Caco-2 (cell line): ENCODE measurements around the gene PLD4. TPM values are rescaled to one million over a fixed set of nuclear protein-coding genes. Genes with fewer than 3 reads are reported as not detected.
A peak's percentile ranks its signal among the peaks of the same experiment; 100 is the strongest.
"Not testable (repeated sequence)": the region's sequence is repeated elsewhere in the genome, so short reads cannot be mapped to it uniquely, and the experiment has no call there.

Experiments
- BruUV-seq: library from RNA; stranded (reverse); fragments of 400-500 nt; replicated peaks from 2 replicates; lab custom pipeline; 2021; lab: Mats Ljungman, UMichigan
- CTCF ChIA-PET: fragments of 300-600 bp; sonication (Branson Sonifier 250); formaldehyde crosslinking; loops from one replicate; lab custom pipeline; 2022; ENCODE audit warnings: antibody characterized with exemption; lab: Charles Lee
- POLR2A ChIA-PET: fragments of 300-600 bp; sonication (Branson Sonifier 250); formaldehyde crosslinking; loops from one replicate; lab custom pipeline; 2022; ENCODE audit warnings: antibody characterized with exemption; lab: Charles Lee
- DNase-seq, 2 experiments: peaks; one replicate each; pipeline versions ENCODE4 v3.0.0 to v3.0.0-alpha.2; 2020 to 2022
- H3K27me3 ChIP-seq: replicated peaks from 2 replicates; pipeline ENCODE4 v1.6.0; 2011; ENCODE audit warnings: low read length; ENCODE audit not compliant: control insufficient read depth, insufficient read depth
- H3K36me3 ChIP-seq: 2 replicates; pipeline ENCODE4 v1.5.1; 2011; ENCODE audit warnings: low read length; ENCODE audit not compliant: control insufficient read depth, insufficient read depth
- H3K4me1 ChIP-seq: fragments of 250-450 bp; sonication (Bioruptor Pico); 2 replicates; pipeline ENCODE4 v1.5.1; 2020; ENCODE audit warnings: mild to moderate bottlenecking
- H3K4me3 ChIP-seq: 2 replicates; pipeline ENCODE4 v1.5.1; 2011; ENCODE audit warnings: low read depth, mild to moderate bottlenecking, control low read depth, low read length
- H3K9me3 ChIP-seq: fragments of 250-450 bp; sonication (Bioruptor Pico); 2 replicates; pipeline ENCODE4 v1.5.1; 2020; ENCODE audit warnings: mild to moderate bottlenecking, moderate library complexity
- H3K27ac Mint-ChIP-seq: one replicate; pipeline ENCODE4 v1.8.0; 2022; ENCODE audit warnings: mixed read lengths; ENCODE audit not compliant: unreplicated experiment
- H3K27me3 Mint-ChIP-seq: one replicate; pipeline ENCODE4 v1.8.0; 2022; ENCODE audit warnings: mixed read lengths; ENCODE audit not compliant: insufficient read depth, unreplicated experiment
- H3K36me3 Mint-ChIP-seq: one replicate; pipeline ENCODE4 v1.8.0; 2022; ENCODE audit warnings: mild to moderate bottlenecking, mixed read lengths; ENCODE audit not compliant: insufficient read depth, unreplicated experiment
- H3K4me1 Mint-ChIP-seq: one replicate; pipeline ENCODE4 v1.8.0; 2022; ENCODE audit warnings: low read depth, mixed read lengths; ENCODE audit not compliant: unreplicated experiment
- H3K4me3 Mint-ChIP-seq: one replicate; pipeline ENCODE4 v1.8.0; 2022; ENCODE audit warnings: mild to moderate bottlenecking, moderate library complexity, mixed read lengths; ENCODE audit not compliant: unreplicated experiment
- H3K9me3 Mint-ChIP-seq: one replicate; pipeline ENCODE4 v1.8.0; 2022; ENCODE audit warnings: mixed read lengths; ENCODE audit not compliant: unreplicated experiment
- intact Hi-C: fragments of 100-400 bp; cut with micrococcal nuclease; formaldehyde crosslinking; loops from one replicate; pipeline ENCODE4 v1.10.0; 2022; ENCODE audit not compliant: unreplicated experiment
- total RNA-seq: library from RNA; stranded (reverse); gene quantifications from 2 replicates; pipeline ENCODE4 v1.2.3, GENCODE V29; 2022
- TF ChIP-seq, protein P1 (sequence below), 2 experiments: fragments of 200-600 bp in 1 of 2; IDR thresholded peaks; 1 replicate in 1 of 2; 2 replicates in 1 of 2; pipeline versions ENCODE4 v1.5.1 to v1.8.0; 2011 to 2022; ENCODE audit warnings: antibody characterized with exemption in 1 of 2, control low read depth in 1 of 2, inconsistent platforms in 1 of 2, low read depth in 1 of 2, low read length in 1 of 2, mild to moderate bottlenecking in 1 of 2, moderate library complexity in 1 of 2; ENCODE audit not compliant: insufficient read depth in 1 of 2, severe bottlenecking in 1 of 2, unreplicated experiment in 1 of 2

PLD4 gene
- total RNA-seq, 1 experiment from 2014 or later, result not detected

DNA sequence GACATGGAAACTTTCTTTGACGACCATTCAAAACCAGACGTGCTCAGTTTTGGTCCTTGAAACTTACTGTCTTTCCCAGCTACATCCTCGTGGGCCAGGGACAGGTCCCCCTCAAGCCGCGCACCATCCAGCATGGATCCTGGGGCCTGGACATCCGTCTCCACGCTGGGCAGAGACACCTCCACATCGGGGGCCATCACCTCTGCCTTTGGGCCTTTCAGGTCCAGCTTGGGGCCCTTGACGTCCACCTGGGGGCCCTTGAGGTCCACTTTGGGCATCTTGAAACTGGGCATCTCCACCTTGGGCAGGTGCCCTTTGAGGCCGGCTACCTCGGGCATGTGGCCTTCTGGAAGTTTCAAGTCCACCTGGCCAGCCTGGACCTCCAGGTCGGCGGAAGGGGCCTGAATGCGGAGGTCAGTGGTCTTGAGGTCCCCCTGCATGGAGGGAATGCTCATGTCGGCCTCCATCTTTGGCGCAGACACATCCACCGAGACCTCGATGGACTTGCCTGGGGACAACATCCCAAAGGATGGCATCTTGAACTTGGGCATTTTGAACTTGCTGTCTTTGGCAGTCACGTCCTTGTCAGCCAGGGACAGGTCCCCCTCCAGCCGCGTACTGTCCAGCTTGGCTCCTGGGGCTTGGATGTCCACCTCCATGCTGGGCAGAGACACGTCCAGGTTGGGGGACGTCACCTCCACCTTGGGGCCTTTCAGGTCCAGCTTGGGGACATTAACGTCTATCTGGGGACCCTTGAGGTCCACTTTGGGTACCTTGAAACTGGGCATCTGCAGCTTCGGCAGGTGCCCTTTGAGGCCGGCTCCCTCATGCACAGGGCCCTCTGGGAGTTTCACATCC is 17.1 kb downstream of the PLD4 start:
- TF ChIP-seq, protein P1, sequence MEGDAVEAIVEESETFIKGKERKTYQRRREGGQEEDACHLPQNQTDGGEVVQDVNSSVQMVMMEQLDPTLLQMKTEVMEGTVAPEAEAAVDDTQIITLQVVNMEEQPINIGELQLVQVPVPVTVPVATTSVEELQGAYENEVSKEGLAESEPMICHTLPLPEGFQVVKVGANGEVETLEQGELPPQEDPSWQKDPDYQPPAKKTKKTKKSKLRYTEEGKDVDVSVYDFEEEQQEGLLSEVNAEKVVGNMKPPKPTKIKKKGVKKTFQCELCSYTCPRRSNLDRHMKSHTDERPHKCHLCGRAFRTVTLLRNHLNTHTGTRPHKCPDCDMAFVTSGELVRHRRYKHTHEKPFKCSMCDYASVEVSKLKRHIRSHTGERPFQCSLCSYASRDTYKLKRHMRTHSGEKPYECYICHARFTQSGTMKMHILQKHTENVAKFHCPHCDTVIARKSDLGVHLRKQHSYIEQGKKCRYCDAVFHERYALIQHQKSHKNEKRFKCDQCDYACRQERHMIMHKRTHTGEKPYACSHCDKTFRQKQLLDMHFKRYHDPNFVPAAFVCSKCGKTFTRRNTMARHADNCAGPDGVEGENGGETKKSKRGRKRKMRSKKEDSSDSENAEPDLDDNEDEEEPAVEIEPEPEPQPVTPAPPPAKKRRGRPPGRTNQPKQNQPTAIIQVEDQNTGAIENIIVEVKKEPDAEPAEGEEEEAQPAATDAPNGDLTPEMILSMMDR (IDR thresholded peaks at IDR 0.05; ENCODE audit: insufficient read depth in 1 of 2, low read depth in 1 of 2, low read length in 1 of 2, severe bottlenecking in 1 of 2, unreplicated experiment in 1 of 2), result no peak
- Mint-ChIP-seq H3K27me3 (peaks cover 7% of the 10 kb centered on the region), H3K9me3 (no peaks in the 10 kb centered on the region), H3K4me3 (no peak overlapping the region), H3K27ac (no peak overlapping the region), H3K4me1 (no peaks in the 10 kb centered on the region), H3K36me3 (no peaks in the 10 kb centered on the region)
- Histone ChIP-seq H3K4me3 (no peak overlapping the region), H3K36me3 (no peaks in the 10 kb centered on the region), H3K9me3 (no peaks in the 10 kb centered on the region), H3K4me1 (no peaks in the 10 kb centered on the region), H3K27me3 (peaks cover 1% of the 10 kb centered on the region)
- POLR2A ChIA-PET, result no interaction called here
- CTCF ChIA-PET, result interaction anchor here (0.6 to 1.3 kb wide), 8 partner anchors 14 to 208 kb away, joined by 3 to 9 read pairs (median 4); no protein-coding TSS in a partner anchor
- BruUV-seq, result no TSS peak
- intact Hi-C loops, result loop anchor here (2.0 kb wide), 1 partner anchor 45 kb away; no protein-coding TSS in a partner anchor
- peak in 1 of 2 experiments; percentile 30 for DNase-seq

DNA sequence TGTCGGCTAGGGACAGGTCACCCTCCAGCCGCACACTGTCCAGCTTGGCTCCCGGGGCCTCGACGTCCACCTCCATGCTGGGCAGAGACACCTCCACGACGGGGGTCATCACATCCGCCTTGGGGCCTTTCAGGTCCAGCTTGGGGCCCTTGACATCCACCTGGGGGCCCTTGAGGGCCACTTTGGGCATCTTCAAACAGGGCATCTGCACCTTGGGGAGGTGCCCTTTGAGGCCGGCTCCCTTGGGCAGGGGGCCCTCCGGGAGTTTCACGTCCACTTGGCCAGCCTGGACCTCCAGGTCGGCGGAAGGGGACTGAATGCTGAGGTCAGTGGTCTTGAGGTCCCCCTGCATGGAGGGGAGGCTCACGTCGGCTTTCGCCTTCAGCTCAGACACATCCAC is 17.9 kb downstream of the PLD4 start:
- no peaks in the 10 kb centered on the region; the same call in none of the 2 replicates for H3K27me3 ChIP-seq
- no TSS peak for BruUV-seq
- no peaks in the 10 kb centered on the region for H3K4me1 Mint-ChIP-seq

DNA sequence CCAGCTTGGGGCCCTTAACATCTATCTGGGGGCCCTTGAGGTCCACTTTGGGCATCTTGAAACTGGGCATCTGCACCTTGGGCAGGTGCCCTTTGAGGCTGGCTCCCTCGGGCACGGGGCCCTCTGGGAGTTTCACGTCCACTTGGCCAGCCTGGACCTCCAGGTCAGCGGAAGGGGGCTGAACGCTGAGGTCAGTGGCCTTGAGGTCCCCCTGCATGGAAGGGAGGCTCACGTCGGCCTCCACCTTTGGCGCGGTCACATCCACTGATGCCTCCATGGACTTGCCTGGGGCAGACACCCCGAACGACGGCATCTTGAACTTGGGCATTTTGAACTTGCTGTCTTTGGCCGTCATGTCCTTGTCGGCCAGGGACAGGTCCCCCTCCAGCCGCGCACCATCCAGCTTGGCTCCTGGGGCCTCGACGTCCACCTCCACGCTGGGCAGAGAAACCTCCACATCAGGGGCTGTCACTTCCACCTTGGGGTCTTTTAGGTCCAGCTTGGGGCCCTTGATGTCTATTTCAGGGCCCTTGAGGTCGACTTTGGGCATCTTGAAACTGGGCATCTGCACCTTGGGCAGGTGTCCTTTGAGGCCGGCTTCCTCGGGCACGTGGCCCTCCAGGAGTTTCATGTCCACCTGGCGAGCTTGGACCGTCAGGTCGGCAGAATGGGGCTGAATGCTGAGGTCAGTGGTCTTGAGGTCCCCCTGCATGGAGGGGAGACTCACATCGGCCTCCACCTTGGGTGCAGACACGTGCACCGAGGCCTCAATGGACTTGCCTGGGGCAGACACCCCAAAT is 18.7 kb downstream of the PLD4 start:
- H3K27me3 Mint-ChIP-seq, BruUV-seq, POLR2A ChIA-PET, H3K36me3 Mint-ChIP-seq, H3K27me3 ChIP-seq, H3K9me3 ChIP-seq, H3K4me1 Mint-ChIP-seq, CTCF ChIA-PET, intact Hi-C loops, H3K9me3 Mint-ChIP-seq, H3K4me1 ChIP-seq, H3K27ac Mint-ChIP-seq, H3K4me3 Mint-ChIP-seq, H3K4me3 ChIP-seq, H3K36me3 ChIP-seq: not testable (repeated sequence)
- DNase-seq, result peak in 1 of 2 experiments; percentile 19

More for the DNA sequence above, 17.9 kb downstream of the PLD4 start:
- Mint-ChIP-seq H3K27me3 (peaks cover 7% of the 10 kb centered on the region), H3K27ac (no peak overlapping the region), H3K4me3 (no peak overlapping the region), H3K36me3 (no peaks in the 10 kb centered on the region), H3K9me3 (no peaks in the 10 kb centered on the region)
- no peaks in the 10 kb centered on the region for H3K9me3 ChIP-seq
- POLR2A ChIA-PET, result no interaction called here
- H3K36me3 ChIP-seq, result no peaks in the 10 kb centered on the region
- intact Hi-C loops, result no loop called here
- DNase-seq, result peak in 1 of 2 experiments; percentile 23
- no peaks in the 10 kb centered on the region for H3K4me1 ChIP-seq
- H3K4me3 ChIP-seq, result no peak overlapping the region
- TF ChIP-seq, protein P1 (IDR thresholded peaks at IDR 0.05; ENCODE audit: insufficient read depth in 1 of 2, low read depth in 1 of 2, low read length in 1 of 2, severe bottlenecking in 1 of 2, unreplicated experiment in 1 of 2), result no peak
- CTCF ChIA-PET, result no interaction called here

DNA sequence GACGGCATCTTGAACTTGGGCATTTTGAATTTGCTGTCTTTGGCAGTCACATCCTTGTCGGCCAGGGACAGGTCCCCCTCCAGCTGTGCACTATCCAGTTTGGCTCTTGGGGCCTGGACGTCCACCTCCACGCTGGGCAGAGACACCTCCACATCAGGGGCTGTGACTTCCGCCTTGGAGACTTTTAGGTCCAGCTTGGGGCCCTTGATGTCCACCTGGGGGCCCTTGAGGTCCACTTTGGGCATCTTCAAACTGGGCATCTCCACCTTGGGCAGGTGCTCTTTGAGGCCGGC is 19.3 kb downstream of the PLD4 start:
- H3K4me3 Mint-ChIP-seq, POLR2A ChIA-PET: not testable (repeated sequence)

DNA sequence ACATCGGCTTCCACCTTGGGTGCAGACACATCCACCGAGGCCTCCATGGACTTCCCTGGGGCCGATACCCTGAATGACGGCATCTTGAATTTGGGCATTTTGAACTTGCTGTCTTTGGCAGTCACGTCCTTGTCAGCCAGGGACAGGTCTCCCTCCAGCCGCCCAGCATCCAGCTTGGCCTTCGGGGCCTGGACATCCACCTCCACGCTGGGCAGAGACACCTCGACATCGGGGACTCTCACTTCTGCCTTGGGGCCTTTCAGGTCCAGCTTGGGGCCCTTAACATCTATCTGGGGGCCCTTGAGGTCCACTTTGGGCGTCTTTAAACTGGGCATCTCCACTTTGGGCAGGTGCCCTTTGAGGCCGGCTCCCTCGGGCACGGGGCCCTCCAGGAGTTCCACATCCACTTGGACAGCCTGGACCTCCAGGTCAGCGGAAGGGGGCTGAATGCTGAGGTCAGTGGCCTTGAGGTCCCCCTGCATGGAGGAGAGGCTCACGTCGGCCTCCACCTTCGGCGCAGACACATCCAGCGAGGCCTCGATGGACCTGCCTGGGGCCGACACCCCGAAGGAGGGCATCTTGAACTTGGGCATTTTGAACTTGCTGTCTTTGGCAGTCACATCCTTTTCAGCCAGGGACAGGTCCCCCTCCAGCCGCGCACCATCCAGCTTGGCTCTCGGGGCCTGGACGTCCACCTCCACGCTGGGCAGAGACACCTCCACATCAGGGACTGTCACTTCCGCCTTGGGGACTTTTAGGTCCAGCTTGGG is 19.9 kb downstream of the PLD4 start:
- H3K36me3 Mint-ChIP-seq, H3K9me3 ChIP-seq, BruUV-seq, CTCF ChIA-PET, H3K4me3 ChIP-seq, H3K27me3 Mint-ChIP-seq, H3K9me3 Mint-ChIP-seq, H3K27ac Mint-ChIP-seq, H3K27me3 ChIP-seq, H3K4me1 Mint-ChIP-seq, POLR2A ChIA-PET, H3K4me3 Mint-ChIP-seq, H3K36me3 ChIP-seq, intact Hi-C loops, H3K4me1 ChIP-seq: not testable (repeated sequence)
- DNase-seq, result peak in 1 of 2 experiments; percentile 23

More for the DNA sequence above, 19.3 kb downstream of the PLD4 start:
- H3K4me1 Mint-ChIP-seq, intact Hi-C loops, DNase-seq, H3K27me3 ChIP-seq, H3K27me3 Mint-ChIP-seq, H3K4me1 ChIP-seq, BruUV-seq, H3K4me3 ChIP-seq, H3K9me3 ChIP-seq, H3K27ac Mint-ChIP-seq, CTCF ChIA-PET, H3K9me3 Mint-ChIP-seq, H3K36me3 Mint-ChIP-seq, H3K36me3 ChIP-seq: not testable (repeated sequence)
